Amygdala (tissue), 56 donors: Measurements from ENCODE around the gene ZNF213.
A peak's percentile ranks its signal among the peaks of the same experiment; 100 is the strongest.

Experiments
- DNase-seq, 56 donors: peaks; one replicate each; lab custom pipeline; 2025; lab: John Stamatoyannopoulos, UW

Gene ZNF213

GRCh38 chr16:3187798-3188674 is 53.2 kb downstream of the ZNF213 start, which contains the start of gene OR1F1:
TSS of gene OR1F1 (plus strand) at chr16:3188204.
- DNase-seq: peak in 1 of 56 donors; percentile 16

DNA sequence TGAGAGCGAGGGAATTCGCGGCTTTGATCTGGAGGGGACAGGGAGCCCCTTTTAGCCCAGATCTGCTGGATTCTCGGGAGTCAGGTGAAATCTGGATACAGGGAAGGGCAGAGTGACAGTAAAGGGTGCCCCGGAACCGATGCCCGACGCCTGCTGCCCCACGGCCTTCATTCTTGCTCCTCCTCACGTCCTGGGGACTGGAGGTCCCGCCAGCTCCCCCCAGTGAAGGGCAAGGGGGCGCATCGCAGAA is 53.8 kb downstream of the ZNF213 start:
- no peak for DNase-seq

DNA sequence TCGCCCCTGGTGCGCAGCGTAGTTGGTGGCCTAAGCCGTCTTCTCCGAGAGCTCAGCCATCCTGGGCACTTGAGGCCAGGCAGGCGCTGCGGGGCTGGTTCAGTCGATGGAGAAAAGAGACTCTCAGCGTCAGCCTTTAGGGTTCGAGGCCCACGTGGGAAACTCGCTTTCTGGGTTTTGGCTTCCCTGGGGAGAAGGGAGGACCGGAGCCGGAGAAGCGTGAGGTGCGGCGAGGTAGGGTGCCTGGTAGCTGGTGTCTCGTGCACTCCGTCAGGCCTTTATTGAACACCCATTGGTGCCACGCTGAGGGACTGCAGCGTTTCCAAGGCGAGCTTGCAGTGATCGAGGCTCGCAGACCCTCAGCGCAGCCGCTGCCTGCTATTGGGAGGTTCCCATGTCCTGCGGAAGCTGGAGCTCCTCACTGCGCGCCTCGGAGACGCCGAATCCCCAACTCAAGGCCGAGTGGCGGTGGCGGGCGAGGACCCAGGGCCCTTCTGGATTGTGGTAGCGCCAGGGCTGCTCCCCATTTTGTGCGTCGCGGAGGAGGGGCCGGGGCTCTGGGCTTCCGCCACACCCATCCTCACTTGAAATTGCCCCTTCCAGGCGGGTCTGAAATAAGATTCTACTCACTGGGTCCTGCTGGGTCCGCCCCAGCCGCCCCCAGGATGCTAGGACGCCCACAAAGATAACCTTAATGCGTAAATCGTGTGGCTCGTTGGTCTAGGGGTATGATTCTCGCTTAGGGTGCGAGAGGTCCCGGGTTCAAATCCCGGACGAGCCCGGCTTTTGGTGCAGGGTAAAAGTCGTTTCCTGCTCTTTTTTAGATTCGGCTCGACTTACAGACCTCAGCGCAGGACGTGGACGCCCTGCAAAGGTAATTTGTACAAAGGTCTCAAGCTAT is 54.3 kb downstream of the ZNF213 start:
- DNase-seq: peak in 4 of 56 donors; percentile 2 to 56 (median 18)

- no peak for DNase-seq
Measured at GRCh38 chr16:3189869-3190268, 55.0 kb downstream of the ZNF213 start.

- DNase-seq: no peak
Measured at GRCh38 chr16:3190949-3191353, 56.1 kb downstream of the ZNF213 start.
